Neutrophil (primary cell): ENCODE results near the gene LIMK2.
"Not testable (repeated sequence)": the region's sequence is repeated elsewhere in the genome, so short reads cannot be mapped to it uniquely, and the experiment has no call there.

ENCODE experiments used
- H3K27ac ChIP-seq: fragments of 200-600 bp; sonication (generic); 2 replicates; pipeline ENCODE4 v1.5.1; 2016; ENCODE audit warnings: mild to moderate bottlenecking, moderate library complexity
- H3K27me3 ChIP-seq: fragments of 200-600 bp; sonication (generic); 2 replicates; pipeline ENCODE4 v1.6.0; 2016; ENCODE audit warnings: mild to moderate bottlenecking
- H3K36me3 ChIP-seq: fragments of 200-600 bp; sonication (generic); 2 replicates; pipeline ENCODE4 v1.5.1; 2017
- H3K4me1 ChIP-seq, 2 experiments: fragments of 200-600 bp in 1 of 2; sonication (generic) in 1 of 2; 1 replicate in 1 of 2; 2 replicates in 1 of 2; pipeline versions ENCODE4 v1.5.1 to v1.6.1; 2013 to 2016; ENCODE audit warnings: low read depth in 1 of 2, low read length in 1 of 2, mild to moderate bottlenecking in 1 of 2, moderate library complexity in 1 of 2; ENCODE audit not compliant: control insufficient read depth in 1 of 2, insufficient read depth in 1 of 2
- H3K4me3 ChIP-seq, 2 experiments: fragments of 200-600 bp in 1 of 2; sonication (generic) in 1 of 2; 1 replicate in 1 of 2; 2 replicates in 1 of 2; pipeline ENCODE4 v1.5.1; 2013 to 2016; ENCODE audit warnings: low read depth in 1 of 2, low read length in 1 of 2, mild to moderate bottlenecking in 1 of 2, moderate library complexity in 1 of 2
- H3K9me3 ChIP-seq: fragments of 200-600 bp; sonication (generic); 2 replicates; pipeline ENCODE4 v1.5.1; 2016
- TF ChIP-seq, protein P1 (sequence below): fragments of 200-600 bp; sonication (generic); IDR thresholded peaks from 2 replicates; pipeline ENCODE4 v1.5.1; 2016; ENCODE audit warnings: antibody characterized with exemption

The LIMK2 gene

DNA sequence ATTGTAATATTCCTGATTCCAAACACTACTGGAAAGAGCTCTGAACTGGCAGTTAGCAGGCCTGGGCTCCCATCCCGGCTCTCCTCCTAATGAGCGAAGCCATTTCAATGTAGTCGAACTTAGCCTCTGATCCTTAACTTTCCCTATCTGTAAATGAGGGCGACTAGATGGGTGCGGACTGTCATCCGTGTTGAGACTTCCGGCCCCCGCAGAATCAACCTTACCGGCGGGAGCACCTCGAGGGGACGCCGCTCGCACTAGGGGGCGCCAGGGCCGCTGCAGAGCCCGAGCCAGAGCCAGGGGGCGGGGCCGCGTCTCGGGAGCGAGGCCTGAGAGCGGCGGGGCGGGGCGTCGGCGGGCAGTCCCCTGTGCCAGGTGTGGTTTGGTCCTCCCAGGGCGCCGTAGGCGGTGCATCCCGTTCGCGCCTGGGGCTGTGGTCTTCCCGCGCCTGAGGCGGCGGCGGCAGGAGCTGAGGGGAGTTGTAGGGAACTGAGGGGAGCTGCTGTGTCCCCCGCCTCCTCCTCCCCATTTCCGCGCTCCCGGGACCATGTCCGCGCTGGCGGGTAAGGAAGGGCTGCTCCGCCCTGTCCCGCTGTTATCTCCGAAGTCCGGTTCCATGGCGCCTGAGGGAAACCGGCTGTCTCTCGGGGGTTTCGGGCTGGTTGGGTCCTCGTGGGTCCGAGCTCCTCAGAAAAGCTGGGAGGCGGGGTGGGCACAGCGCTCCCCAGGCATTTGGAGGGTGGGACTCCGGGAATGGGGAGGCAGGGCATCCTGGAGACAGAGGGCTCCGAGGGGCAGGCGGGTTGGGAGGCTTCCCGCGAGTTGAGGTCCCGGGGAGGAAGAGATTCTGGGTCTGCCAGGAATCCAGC, at the start of gene LIMK2:
TSS of gene LIMK2 (plus strand) at position 437 of the 869 bp plus-strand sequence. CDS start at position 548, 111 bp downstream.
- Histone ChIP-seq H3K27ac (peak within 1 kb of the TSS; percentile 98), H3K4me3 (peak within 1 kb of the TSS; percentile 90 to 97), H3K27me3 (no peaks in the 10 kb centered on the region), H3K9me3 (no peaks in the 10 kb centered on the region), H3K4me1 (peaks cover 60 to 61% of the 10 kb centered on the region in 2 experiments), H3K36me3 (peaks cover 33% of the 10 kb centered on the region)
- TF ChIP-seq, protein P1, sequence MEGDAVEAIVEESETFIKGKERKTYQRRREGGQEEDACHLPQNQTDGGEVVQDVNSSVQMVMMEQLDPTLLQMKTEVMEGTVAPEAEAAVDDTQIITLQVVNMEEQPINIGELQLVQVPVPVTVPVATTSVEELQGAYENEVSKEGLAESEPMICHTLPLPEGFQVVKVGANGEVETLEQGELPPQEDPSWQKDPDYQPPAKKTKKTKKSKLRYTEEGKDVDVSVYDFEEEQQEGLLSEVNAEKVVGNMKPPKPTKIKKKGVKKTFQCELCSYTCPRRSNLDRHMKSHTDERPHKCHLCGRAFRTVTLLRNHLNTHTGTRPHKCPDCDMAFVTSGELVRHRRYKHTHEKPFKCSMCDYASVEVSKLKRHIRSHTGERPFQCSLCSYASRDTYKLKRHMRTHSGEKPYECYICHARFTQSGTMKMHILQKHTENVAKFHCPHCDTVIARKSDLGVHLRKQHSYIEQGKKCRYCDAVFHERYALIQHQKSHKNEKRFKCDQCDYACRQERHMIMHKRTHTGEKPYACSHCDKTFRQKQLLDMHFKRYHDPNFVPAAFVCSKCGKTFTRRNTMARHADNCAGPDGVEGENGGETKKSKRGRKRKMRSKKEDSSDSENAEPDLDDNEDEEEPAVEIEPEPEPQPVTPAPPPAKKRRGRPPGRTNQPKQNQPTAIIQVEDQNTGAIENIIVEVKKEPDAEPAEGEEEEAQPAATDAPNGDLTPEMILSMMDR: peak; percentile 96

DNA sequence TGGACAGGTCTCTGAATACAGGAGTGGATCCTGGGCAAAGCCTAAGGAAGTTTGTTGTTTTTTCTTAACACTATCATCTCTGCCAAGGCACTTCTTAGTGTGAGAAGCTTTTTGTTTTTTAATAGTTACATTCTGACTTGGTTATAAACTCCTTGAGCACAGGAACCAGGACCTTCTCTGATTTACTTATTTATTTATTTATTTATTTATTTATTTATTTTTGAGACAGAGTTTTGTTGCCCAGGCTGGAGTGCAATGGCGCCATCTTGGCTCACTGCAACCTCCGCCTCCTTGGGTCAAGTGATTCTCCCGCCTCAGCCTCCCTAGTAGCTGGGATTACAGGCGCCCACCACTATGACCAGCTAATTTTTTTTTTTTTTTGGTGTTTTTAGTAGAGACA, 41.1 kb upstream of the LIMK2 start:
- H3K4me1 ChIP-seq: peaks cover 21 to 27% of the 10 kb centered on the region in 2 experiments
- no peaks in the 10 kb centered on the region for H3K27me3 ChIP-seq
- TF ChIP-seq, protein P1: no peak
- no peaks in the 10 kb centered on the region for H3K9me3 ChIP-seq
- no peak overlapping the region for H3K4me3 ChIP-seq
- H3K36me3 ChIP-seq: no peaks in the 10 kb centered on the region
- H3K27ac ChIP-seq: peak overlapping the region; percentile 92

DNA sequence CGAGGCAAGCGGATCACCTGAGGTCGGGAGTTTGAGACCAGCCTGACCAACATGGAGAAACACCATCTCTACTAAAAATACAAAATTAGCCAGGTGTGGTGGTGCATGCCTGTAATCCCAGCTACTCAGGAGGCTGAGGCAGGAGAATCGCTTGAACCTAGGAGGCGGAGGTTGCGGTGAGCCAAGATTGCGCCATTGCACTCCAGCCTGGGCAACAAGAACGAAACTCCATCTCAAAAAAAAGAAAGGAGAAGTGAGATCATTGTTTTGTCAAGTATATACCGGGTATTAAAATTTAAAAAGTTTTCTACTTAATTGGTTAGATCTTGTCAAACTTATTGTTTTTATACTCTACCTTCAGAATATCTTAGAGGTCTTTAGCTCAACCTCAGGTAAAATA, 40.4 kb upstream of the LIMK2 start:
- peaks cover 20 to 21% of the 10 kb centered on the region in 2 experiments for H3K4me1 ChIP-seq
- not testable (repeated sequence) for H3K36me3 ChIP-seq, H3K9me3 ChIP-seq, H3K27me3 ChIP-seq
- H3K27ac ChIP-seq: peak overlapping the region; percentile 92
- H3K4me3 ChIP-seq: peak overlapping the region; percentile 46 to 54

DNA sequence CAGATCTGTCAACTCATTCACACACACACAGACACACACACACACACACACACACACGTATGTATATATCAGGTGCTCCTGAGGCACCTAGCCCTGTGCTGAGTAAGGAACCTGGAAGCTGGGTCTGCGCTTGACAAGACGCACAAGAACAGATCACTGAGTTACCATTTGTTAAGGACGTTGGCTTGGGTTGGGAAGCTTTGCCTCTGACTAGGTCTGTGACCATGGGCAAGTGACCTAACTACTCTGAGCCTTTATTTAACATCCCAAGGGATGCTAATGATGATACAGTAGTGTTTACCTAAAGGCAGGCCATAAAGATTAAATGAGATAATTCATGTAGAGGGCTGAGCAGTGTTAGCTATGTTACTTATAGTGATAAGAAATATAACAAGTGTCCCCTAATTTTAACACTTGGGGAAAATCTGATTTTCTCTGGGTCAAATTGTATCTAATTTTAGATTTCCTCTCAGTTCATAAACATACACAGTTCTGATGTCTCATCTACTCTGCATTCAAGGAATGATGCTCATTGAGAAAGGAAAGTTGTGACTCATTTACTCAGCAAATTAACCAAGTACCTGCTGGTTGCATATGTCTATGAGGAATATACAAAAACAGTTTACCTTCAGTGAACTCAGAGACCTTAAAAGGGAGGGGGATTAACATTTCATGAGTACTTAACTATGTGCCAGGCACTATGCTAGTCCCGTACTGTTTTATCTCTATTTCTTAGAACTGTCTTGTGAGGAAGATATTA, 38.5 kb upstream of the LIMK2 start:
- TF ChIP-seq, protein P1: no peak
- H3K36me3 ChIP-seq: peaks cover 13% of the 10 kb centered on the region
- H3K27me3 ChIP-seq: no peaks in the 10 kb centered on the region
- peak overlapping the region; percentile 92 for H3K27ac ChIP-seq
- peaks cover 19 to 21% of the 10 kb centered on the region in 2 experiments for H3K4me1 ChIP-seq
- H3K9me3 ChIP-seq: no peaks in the 10 kb centered on the region
- H3K4me3 ChIP-seq: no peak overlapping the region

DNA sequence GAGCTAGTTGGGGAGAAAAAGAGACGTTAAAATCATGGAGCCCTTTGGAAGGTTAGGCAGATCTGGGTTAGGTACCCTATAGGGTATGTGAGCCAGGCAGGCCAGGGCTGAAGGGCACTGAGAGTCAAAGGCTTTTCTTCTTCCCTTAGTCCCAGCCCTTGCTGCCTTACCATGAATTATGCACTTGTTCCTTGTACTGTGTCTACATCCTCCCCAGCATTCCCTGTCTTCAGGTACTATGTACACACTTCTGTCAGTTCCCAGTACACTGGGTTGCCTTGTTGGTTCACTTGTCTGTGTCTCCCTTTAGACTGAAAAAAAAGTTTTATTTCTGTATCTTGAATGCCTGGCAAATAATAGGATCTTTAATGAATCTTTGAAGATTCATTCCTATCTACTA, 35.2 kb upstream of the LIMK2 start:
- no peak overlapping the region for H3K4me3 ChIP-seq
- H3K9me3 ChIP-seq: no peaks in the 10 kb centered on the region
- H3K4me1 ChIP-seq: peaks cover 10 to 12% of the 10 kb centered on the region in 2 experiments
- no peaks in the 10 kb centered on the region for H3K27me3 ChIP-seq
- TF ChIP-seq, protein P1: no peak
- H3K36me3 ChIP-seq: peaks cover 13% of the 10 kb centered on the region
- H3K27ac ChIP-seq: no peak overlapping the region
